Measurements from ENCODE around the gene SEL1L3.

GRCh38 chr4:25867781-25868294 is 5.0 kb upstream of the SEL1L3 start:
- TF ChIP-seq CTCF (IDR thresholded peaks at IDR 0.05; ENCODE audit: borderline replicate concordance, extremely low read depth, low read length, poor library complexity, severe bottlenecking) (no peak), EZH2 (IDR thresholded peaks at IDR 0.05; ENCODE audit: borderline replicate concordance, low read depth, low read length, severe bottlenecking) (no peak)
